HEK293 (cell line): ENCODE data around the gene DEFB131B.

ENCODE experiments used
- BCL11B ChIP-seq: fragments of 450-650 bp; formaldehyde crosslinking; IDR thresholded peaks from 2 replicates; pipeline ENCODE4 v1.5.1; 2016; ENCODE audit warnings: low read depth, missing biosample characterization, missing genetic modification characterization
- FEZF1 ChIP-seq: fragments of 450-650 bp; formaldehyde crosslinking; IDR thresholded peaks from 2 replicates; pipeline ENCODE4 v1.5.1; 2016; ENCODE audit warnings: missing biosample characterization, missing genetic modification characterization
- GLI4 ChIP-seq: fragments of 450-650 bp; formaldehyde crosslinking; IDR thresholded peaks from 2 replicates; pipeline ENCODE4 v1.5.1; 2016; ENCODE audit warnings: missing biosample characterization, missing genetic modification characterization
- HOXA7 ChIP-seq: sonication (generic); formaldehyde crosslinking; IDR thresholded peaks from 2 replicates; pipeline ENCODE4 v1.8.1; 2022; ENCODE audit warnings: missing genetic modification reagents, borderline replicate concordance
- HOXC10 ChIP-seq: sonication (generic); formaldehyde crosslinking; IDR thresholded peaks from 2 replicates; pipeline ENCODE4 v1.8.1; 2023; ENCODE audit warnings: mild to moderate bottlenecking, missing genetic modification reagents
- SALL2 ChIP-seq: fragments of 450-650 bp; formaldehyde crosslinking; IDR thresholded peaks from 2 replicates; pipeline ENCODE4 v1.5.0; 2017; ENCODE audit warnings: missing biosample characterization, mild to moderate bottlenecking, missing genetic modification characterization, borderline replicate concordance
- ZNF10 ChIP-seq: fragments of 450-650 bp; formaldehyde crosslinking; IDR thresholded peaks from 2 replicates; pipeline ENCODE4 v1.5.1; 2017; ENCODE audit warnings: missing biosample characterization, missing genetic modification characterization
- ZNF138 ChIP-seq: fragments of 450-650 bp; formaldehyde crosslinking; IDR thresholded peaks from 2 replicates; pipeline ENCODE4 v1.5.1; 2016; ENCODE audit warnings: missing biosample characterization, missing genetic modification characterization, borderline replicate concordance
- ZNF174 ChIP-seq: fragments of 450-650 bp; formaldehyde crosslinking; IDR thresholded peaks from 2 replicates; pipeline ENCODE4 v1.5.0; 2017; ENCODE audit warnings: missing biosample characterization, mild to moderate bottlenecking, missing genetic modification characterization
- ZNF211 ChIP-seq: fragments of 450-650 bp; formaldehyde crosslinking; IDR thresholded peaks from 2 replicates; pipeline ENCODE4 v1.5.1; 2016; ENCODE audit warnings: low read depth, missing biosample characterization, missing genetic modification characterization
- ZNF239 ChIP-seq: fragments of 450-650 bp; formaldehyde crosslinking; IDR thresholded peaks from 2 replicates; pipeline ENCODE4 v1.5.1; 2016; ENCODE audit warnings: missing biosample characterization, missing genetic modification characterization
- ZNF350 ChIP-seq: fragments of 450-650 bp; formaldehyde crosslinking; IDR thresholded peaks from 2 replicates; pipeline ENCODE4 v1.5.0; 2017; ENCODE audit warnings: missing biosample characterization, mild to moderate bottlenecking, missing genetic modification characterization
- ZNF394 ChIP-seq: fragments of 450-650 bp; formaldehyde crosslinking; IDR thresholded peaks from 2 replicates; pipeline ENCODE4 v1.5.1; 2016; ENCODE audit warnings: missing biosample characterization, missing genetic modification characterization, mild to moderate bottlenecking, moderate library complexity, borderline replicate concordance
- ZNF423 ChIP-seq: fragments of 450-650 bp; formaldehyde crosslinking; IDR thresholded peaks from 2 replicates; pipeline ENCODE4 v1.5.1; 2016; ENCODE audit warnings: missing biosample characterization, missing genetic modification characterization
- ZNF621 ChIP-seq: fragments of 450-650 bp; formaldehyde crosslinking; IDR thresholded peaks from 2 replicates; pipeline ENCODE4 v1.5.1; 2017; ENCODE audit warnings: missing biosample characterization, missing genetic modification characterization
- ZNF830 ChIP-seq: fragments of 450-650 bp; IDR thresholded peaks from 2 replicates; pipeline ENCODE4 v1.5.0; 2018; ENCODE audit warnings: missing biosample characterization, missing genetic modification characterization, low read depth, mild to moderate bottlenecking, moderate library complexity
- TF ChIP-seq, protein P1 (sequence below): fragments of 450-650 bp; formaldehyde crosslinking; IDR thresholded peaks from 2 replicates; pipeline ENCODE4 v1.5.1; 2016; ENCODE audit warnings: missing biosample characterization, missing genetic modification characterization
- TF ChIP-seq, protein P2 (sequence below): fragments of 450-650 bp; formaldehyde crosslinking; IDR thresholded peaks from 2 replicates; pipeline ENCODE4 v1.5.1; 2016; ENCODE audit warnings: missing biosample characterization, missing genetic modification characterization, borderline replicate concordance
- TF ChIP-seq, protein P3 (sequence below): fragments of 450-650 bp; formaldehyde crosslinking; conservative IDR thresholded peaks from 2 replicates; pipeline ENCODE4 v1.5.1; 2016; ENCODE audit warnings: low read depth, missing biosample characterization, missing genetic modification characterization
- TF ChIP-seq, protein P4 (sequence below): fragments of 450-650 bp; formaldehyde crosslinking; IDR thresholded peaks from 2 replicates; pipeline ENCODE4 v1.5.1; 2016; ENCODE audit warnings: missing biosample characterization, missing genetic modification characterization, borderline replicate concordance
- TF ChIP-seq, protein P5 (sequence below): fragments of 450-650 bp; formaldehyde crosslinking; conservative IDR thresholded peaks from 2 replicates; pipeline ENCODE4 v1.5.1; 2016; ENCODE audit warnings: low read depth, missing biosample characterization, missing genetic modification characterization

Gene DEFB131B

DNA sequence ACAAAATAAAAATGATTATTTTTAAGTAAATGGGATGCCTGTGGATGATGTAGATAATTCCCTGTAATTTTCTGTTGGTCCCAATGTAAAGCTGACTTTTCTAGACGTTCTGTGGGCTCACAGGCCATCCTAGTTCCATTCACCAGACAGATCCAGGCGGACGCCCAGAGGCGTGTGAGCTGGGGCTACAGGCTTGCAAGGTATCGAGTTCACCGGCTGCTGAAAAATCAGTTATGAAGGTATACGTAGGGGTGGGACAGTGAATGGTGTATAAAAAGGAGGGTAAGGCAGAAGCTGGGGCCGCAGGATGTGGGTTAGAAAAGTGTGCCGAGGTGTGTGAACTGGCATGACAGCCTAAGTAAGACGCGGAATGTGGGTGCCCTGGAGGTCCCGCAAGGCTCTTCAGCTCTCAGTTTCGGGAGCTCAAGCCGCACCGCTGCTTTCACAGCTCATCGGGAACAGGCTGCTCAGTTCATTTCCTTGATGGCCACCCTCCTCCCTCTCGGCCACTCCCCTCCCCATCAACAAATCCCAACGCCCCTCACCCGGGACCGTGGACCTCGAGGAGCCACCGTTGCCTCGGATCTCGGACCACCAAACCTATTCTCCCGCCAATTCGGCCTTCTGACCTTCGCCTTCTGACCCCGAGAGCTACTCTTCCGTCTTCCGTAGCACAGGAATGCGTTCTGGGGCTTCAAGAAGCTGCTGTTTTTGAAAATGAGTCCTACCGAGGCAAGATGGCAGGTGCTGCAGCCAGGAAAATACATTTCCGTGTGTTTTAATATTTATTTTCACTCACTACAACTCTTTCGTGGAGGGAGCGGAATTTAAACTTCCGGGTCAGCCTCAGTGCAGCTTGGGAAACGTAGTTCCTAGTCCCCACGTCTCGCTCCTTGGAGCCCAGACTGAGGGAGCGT is 49.8 kb downstream of the DEFB131B start, which contains the start of gene XNDC1N (continued):
- TF ChIP-seq, protein P1, sequence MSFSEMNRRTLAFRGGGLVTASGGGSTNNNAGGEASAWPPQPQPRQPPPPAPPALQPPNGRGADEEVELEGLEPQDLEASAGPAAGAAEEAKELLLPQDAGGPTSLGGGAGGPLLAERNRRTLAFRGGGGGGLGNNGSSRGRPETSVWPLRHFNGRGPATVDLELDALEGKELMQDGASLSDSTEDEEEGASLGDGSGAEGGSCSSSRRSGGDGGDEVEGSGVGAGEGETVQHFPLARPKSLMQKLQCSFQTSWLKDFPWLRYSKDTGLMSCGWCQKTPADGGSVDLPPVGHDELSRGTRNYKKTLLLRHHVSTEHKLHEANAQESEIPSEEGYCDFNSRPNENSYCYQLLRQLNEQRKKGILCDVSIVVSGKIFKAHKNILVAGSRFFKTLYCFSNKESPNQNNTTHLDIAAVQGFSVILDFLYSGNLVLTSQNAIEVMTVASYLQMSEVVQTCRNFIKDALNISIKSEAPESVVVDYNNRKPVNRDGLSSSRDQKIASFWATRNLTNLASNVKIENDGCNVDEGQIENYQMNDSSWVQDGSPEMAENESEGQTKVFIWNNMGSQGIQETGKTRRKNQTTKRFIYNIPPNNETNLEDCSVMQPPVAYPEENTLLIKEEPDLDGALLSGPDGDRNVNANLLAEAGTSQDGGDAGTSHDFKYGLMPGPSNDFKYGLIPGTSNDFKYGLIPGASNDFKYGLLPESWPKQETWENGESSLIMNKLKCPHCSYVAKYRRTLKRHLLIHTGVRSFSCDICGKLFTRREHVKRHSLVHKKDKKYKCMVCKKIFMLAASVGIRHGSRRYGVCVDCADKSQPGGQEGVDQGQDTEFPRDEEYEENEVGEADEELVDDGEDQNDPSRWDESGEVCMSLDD (tag by site-specific recombination), result peak; percentile 53; the same call in 1 of the 2 replicates
- TF ChIP-seq GLI4, result no peak
- TF ChIP-seq HOXC10 (CRISPR knock-in tag), result no peak
- TF ChIP-seq HOXA7 (CRISPR knock-in tag), result no peak
- TF ChIP-seq, protein P2, sequence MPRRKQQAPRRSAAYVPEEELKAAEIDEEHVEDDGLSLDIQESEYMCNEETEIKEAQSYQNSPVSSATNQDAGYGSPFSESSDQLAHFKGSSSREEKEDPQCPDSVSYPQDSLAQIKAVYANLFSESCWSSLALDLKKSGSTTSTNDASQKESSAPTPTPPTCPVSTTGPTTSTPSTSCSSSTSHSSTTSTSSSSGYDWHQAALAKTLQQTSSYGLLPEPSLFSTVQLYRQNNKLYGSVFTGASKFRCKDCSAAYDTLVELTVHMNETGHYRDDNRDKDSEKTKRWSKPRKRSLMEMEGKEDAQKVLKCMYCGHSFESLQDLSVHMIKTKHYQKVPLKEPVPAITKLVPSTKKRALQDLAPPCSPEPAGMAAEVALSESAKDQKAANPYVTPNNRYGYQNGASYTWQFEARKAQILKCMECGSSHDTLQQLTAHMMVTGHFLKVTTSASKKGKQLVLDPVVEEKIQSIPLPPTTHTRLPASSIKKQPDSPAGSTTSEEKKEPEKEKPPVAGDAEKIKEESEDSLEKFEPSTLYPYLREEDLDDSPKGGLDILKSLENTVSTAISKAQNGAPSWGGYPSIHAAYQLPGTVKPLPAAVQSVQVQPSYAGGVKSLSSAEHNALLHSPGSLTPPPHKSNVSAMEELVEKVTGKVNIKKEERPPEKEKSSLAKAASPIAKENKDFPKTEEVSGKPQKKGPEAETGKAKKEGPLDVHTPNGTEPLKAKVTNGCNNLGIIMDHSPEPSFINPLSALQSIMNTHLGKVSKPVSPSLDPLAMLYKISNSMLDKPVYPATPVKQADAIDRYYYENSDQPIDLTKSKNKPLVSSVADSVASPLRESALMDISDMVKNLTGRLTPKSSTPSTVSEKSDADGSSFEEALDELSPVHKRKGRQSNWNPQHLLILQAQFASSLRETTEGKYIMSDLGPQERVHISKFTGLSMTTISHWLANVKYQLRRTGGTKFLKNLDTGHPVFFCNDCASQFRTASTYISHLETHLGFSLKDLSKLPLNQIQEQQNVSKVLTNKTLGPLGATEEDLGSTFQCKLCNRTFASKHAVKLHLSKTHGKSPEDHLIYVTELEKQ (tag by site-specific recombination), result no peak
- TF ChIP-seq FEZF1 (tag by site-specific recombination), result no peak; the same call in 1 of the 2 replicates
- no peak for TF ChIP-seq ZNF423 (tag by site-specific recombination)
- TF ChIP-seq ZNF830 (tag by site-specific recombination), result no peak
- TF ChIP-seq ZNF138 (tag by site-specific recombination), result no peak
- TF ChIP-seq SALL2 (tag by site-specific recombination), result no peak
- peak; percentile 92 for TF ChIP-seq ZNF394 (tag by site-specific recombination)
- TF ChIP-seq ZNF621 (tag by site-specific recombination), result no peak
- no peak for TF ChIP-seq ZNF174 (tag by site-specific recombination)
- TF ChIP-seq, protein P3, sequence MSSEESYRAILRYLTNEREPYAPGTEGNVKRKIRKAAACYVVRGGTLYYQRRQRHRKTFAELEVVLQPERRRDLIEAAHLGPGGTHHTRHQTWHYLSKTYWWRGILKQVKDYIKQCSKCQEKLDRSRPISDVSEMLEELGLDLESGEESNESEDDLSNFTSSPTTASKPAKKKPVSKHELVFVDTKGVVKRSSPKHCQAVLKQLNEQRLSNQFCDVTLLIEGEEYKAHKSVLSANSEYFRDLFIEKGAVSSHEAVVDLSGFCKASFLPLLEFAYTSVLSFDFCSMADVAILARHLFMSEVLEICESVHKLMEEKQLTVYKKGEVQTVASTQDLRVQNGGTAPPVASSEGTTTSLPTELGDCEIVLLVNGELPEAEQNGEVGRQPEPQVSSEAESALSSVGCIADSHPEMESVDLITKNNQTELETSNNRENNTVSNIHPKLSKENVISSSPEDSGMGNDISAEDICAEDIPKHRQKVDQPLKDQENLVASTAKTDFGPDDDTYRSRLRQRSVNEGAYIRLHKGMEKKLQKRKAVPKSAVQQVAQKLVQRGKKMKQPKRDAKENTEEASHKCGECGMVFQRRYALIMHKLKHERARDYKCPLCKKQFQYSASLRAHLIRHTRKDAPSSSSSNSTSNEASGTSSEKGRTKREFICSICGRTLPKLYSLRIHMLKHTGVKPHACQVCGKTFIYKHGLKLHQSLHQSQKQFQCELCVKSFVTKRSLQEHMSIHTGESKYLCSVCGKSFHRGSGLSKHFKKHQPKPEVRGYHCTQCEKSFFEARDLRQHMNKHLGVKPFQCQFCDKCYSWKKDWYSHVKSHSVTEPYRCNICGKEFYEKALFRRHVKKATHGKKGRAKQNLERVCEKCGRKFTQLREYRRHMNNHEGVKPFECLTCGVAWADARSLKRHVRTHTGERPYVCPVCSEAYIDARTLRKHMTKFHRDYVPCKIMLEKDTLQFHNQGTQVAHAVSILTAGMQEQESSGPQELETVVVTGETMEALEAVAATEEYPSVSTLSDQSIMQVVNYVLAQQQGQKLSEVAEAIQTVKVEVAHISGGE (tag by site-specific recombination), result peak; percentile 86
- peak; percentile 83 for TF ChIP-seq BCL11B
- no peak for TF ChIP-seq ZNF10 (tag by site-specific recombination)
- TF ChIP-seq, protein P4, sequence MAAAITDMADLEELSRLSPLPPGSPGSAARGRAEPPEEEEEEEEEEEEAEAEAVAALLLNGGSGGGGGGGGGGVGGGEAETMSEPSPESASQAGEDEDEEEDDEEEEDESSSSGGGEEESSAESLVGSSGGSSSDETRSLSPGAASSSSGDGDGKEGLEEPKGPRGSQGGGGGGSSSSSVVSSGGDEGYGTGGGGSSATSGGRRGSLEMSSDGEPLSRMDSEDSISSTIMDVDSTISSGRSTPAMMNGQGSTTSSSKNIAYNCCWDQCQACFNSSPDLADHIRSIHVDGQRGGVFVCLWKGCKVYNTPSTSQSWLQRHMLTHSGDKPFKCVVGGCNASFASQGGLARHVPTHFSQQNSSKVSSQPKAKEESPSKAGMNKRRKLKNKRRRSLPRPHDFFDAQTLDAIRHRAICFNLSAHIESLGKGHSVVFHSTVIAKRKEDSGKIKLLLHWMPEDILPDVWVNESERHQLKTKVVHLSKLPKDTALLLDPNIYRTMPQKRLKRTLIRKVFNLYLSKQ (tag by site-specific recombination), result no peak
- TF ChIP-seq, protein P5, sequence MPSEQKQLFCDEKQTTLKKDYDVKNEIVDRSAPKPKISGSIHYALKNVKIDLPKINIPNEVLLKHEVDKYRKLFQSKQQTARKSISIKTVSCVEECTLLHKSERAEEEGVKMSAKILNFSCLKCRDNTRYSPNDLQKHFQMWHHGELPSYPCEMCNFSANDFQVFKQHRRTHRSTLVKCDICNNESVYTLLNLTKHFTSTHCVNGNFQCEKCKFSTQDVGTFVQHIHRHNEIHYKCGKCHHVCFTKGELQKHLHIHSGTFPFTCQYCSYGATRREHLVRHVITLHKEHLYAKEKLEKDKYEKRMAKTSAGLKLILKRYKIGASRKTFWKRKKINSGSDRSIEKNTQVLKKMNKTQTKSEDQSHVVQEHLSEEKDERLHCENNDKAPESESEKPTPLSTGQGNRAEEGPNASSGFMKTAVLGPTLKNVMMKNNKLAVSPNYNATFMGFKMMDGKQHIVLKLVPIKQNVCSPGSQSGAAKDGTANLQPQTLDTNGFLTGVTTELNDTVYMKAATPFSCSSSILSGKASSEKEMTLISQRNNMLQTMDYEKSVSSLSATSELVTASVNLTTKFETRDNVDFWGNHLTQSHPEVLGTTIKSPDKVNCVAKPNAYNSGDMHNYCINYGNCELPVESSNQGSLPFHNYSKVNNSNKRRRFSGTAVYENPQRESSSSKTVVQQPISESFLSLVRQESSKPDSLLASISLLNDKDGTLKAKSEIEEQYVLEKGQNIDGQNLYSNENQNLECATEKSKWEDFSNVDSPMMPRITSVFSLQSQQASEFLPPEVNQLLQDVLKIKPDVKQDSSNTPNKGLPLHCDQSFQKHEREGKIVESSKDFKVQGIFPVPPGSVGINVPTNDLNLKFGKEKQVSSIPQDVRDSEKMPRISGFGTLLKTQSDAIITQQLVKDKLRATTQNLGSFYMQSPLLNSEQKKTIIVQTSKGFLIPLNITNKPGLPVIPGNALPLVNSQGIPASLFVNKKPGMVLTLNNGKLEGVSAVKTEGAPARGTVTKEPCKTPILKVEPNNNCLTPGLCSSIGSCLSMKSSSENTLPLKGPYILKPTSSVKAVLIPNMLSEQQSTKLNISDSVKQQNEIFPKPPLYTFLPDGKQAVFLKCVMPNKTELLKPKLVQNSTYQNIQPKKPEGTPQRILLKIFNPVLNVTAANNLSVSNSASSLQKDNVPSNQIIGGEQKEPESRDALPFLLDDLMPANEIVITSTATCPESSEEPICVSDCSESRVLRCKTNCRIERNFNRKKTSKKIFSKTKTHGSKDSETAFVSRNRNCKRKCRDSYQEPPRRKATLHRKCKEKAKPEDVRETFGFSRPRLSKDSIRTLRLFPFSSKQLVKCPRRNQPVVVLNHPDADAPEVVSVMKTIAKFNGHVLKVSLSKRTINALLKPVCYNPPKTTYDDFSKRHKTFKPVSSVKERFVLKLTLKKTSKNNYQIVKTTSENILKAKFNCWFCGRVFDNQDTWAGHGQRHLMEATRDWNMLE (tag by site-specific recombination), result peak; percentile 91
- TF ChIP-seq ZNF350 (tag by site-specific recombination), result no peak
- no peak for TF ChIP-seq ZNF211 (tag by site-specific recombination)
- TF ChIP-seq ZNF239 (tag by site-specific recombination), result no peak
